Esophagus muscularis mucosa (tissue), 3 donors: ENCODE results near the gene BLOC1S5.

ENCODE experiments used
- POLR2AphosphoS5 ChIP-seq, 2 donors: sonication (generic); formaldehyde crosslinking; IDR thresholded peaks; one replicate each; pipeline ENCODE4 v1.6.1; 2017; ENCODE audit warnings: antibody characterized with exemption in 2 of 2
- TF ChIP-seq, protein P1 (sequence below), 3 experiments: fragments of 200-600 bp in 2 of 3; fragments of 450-650 bp in 1 of 3; sonication (generic) in 2 of 3; IDR thresholded peaks; one replicate each; pipeline ENCODE4 v1.5.1; 2017 to 2019; ENCODE audit warnings: antibody characterized with exemption in 3 of 3, mild to moderate bottlenecking in 2 of 3, moderate library complexity in 1 of 3

DNA sequence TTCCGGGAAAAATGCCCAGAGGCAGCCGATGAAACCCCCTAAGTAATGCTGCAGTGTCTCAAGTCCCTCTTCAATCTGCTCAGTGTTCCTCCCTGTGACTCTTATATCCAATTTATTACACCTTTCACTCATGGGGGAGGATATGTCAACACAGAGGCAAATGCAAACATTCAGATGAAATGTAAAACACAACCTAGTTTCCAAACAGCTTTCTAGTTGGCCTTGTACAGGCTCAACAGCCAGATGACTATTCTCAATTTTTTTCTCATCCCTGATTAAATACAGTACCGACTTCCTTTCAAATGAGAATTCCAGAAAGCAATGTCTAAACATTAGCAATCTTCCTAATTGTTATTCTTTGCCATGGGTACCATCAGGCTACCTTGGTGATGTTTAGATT, 65.0 kb downstream of the BLOC1S5 start:
- TF ChIP-seq POLR2AphosphoS5 (IDR thresholded peaks at IDR 0.05): no peak
- TF ChIP-seq, protein P1, sequence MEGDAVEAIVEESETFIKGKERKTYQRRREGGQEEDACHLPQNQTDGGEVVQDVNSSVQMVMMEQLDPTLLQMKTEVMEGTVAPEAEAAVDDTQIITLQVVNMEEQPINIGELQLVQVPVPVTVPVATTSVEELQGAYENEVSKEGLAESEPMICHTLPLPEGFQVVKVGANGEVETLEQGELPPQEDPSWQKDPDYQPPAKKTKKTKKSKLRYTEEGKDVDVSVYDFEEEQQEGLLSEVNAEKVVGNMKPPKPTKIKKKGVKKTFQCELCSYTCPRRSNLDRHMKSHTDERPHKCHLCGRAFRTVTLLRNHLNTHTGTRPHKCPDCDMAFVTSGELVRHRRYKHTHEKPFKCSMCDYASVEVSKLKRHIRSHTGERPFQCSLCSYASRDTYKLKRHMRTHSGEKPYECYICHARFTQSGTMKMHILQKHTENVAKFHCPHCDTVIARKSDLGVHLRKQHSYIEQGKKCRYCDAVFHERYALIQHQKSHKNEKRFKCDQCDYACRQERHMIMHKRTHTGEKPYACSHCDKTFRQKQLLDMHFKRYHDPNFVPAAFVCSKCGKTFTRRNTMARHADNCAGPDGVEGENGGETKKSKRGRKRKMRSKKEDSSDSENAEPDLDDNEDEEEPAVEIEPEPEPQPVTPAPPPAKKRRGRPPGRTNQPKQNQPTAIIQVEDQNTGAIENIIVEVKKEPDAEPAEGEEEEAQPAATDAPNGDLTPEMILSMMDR (IDR thresholded peaks at IDR 0.05): no peak
